SK-N-SH (cell line): ENCODE measurements around the gene PLCZ1.

Experiments
- CTCF ChIP-seq: fragments of 200-600 bp; sonication (generic); IDR thresholded peaks from 2 replicates; pipeline ENCODE4 v1.6.1; 2017; ENCODE audit warnings: antibody characterized with exemption, mild to moderate bottlenecking, moderate library complexity
- ELF1 ChIP-seq: IDR thresholded peaks from 2 replicates; pipeline ENCODE4 v1.4.0; 2012
- TCF12 ChIP-seq: IDR thresholded peaks from 2 replicates; pipeline ENCODE4 v1.4.0; 2012

DNA sequence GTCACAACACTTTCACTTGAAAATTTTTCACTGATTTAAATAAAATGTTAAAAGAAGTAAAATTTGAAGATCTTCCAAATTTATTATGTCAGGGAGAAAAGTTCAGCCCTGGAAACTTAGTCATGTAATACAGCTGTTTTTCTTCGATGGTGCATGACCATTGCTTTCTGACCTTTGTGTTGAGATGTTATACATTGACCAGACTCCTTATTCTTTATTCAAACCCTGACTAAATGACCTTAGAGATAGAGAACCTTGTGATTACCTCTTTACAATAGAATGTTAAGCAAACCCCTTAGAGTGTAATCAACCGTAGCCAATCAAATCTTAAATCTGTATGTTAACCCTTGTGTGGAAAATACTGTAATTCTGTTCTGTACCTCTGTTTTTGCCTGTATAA lies 34.5 kb downstream of the PLCZ1 start:
- TF ChIP-seq ELF1: no peak
- TF ChIP-seq CTCF: no peak
- no peak for TF ChIP-seq TCF12
